H9 (cell line): ENCODE measurements around the gene AKT3. TPM values are rescaled to one million over a fixed set of nuclear protein-coding genes. Genes with fewer than 3 reads are reported as not detected.

Source experiments
- DNase-seq: peaks from one replicate; pipeline ENCODE4 v3.0.0-alpha.2; 2017
- H2AFZ ChIP-seq: one replicate; pipeline ENCODE4 v1.6.1; 2013; ENCODE audit warnings: mild to moderate bottlenecking, low read length, control low read depth, moderate library complexity
- H2AK5ac ChIP-seq: 2 replicates; pipeline ENCODE4 v1.6.1; 2013; ENCODE audit warnings: low read length, control low read depth, mixed read lengths; ENCODE audit not compliant: insufficient read length
- H2BK120ac ChIP-seq: one replicate; pipeline ENCODE4 v1.6.1; 2013; ENCODE audit warnings: low read depth, mild to moderate bottlenecking, low read length, control low read depth, inconsistent platforms; ENCODE audit not compliant: poor library complexity, severe bottlenecking
- H2BK12ac ChIP-seq: 2 replicates; pipeline ENCODE4 v1.6.1; 2013; ENCODE audit warnings: low read length, control low read depth, mixed read lengths, low read depth; ENCODE audit not compliant: insufficient read length
- H2BK15ac ChIP-seq: 2 replicates; pipeline ENCODE4 v1.6.1; 2013; ENCODE audit warnings: low read depth, low read length, control low read depth
- H2BK20ac ChIP-seq: one replicate; pipeline ENCODE4 v1.6.1; 2013; ENCODE audit warnings: low read depth, mild to moderate bottlenecking, low read length, control low read depth, inconsistent platforms; ENCODE audit not compliant: poor library complexity, severe bottlenecking
- H2BK5ac ChIP-seq: 2 replicates; pipeline ENCODE4 v1.6.1; 2013; ENCODE audit warnings: low read length, control low read depth, mixed read lengths; ENCODE audit not compliant: insufficient read length
- H3K14ac ChIP-seq: 2 replicates; pipeline ENCODE4 v1.6.1; 2013; ENCODE audit warnings: low read length, control low read depth; ENCODE audit not compliant: insufficient read depth
- H3K18ac ChIP-seq: 2 replicates; pipeline ENCODE4 v1.6.1; 2013; ENCODE audit warnings: low read depth, mild to moderate bottlenecking, mixed read lengths, low read length, control low read depth; ENCODE audit not compliant: insufficient read length
- H3K23ac ChIP-seq: 2 replicates; pipeline ENCODE4 v1.6.1; 2013; ENCODE audit warnings: low read length, control low read depth, mixed read lengths, low read depth; ENCODE audit not compliant: insufficient read length
- H3K23me2 ChIP-seq: 2 replicates; pipeline ENCODE4 v1.6.1; 2013; ENCODE audit warnings: low read depth, mild to moderate bottlenecking, mixed read lengths, low read length, control low read depth; ENCODE audit not compliant: insufficient read length, poor library complexity, severe bottlenecking
- H3K27ac ChIP-seq: 2 replicates; pipeline ENCODE4 v1.5.1; 2013; ENCODE audit warnings: low read length, control low read depth, mixed read lengths, low read depth; ENCODE audit not compliant: insufficient read length
- H3K27me3 ChIP-seq: 2 replicates; pipeline ENCODE4 v1.6.1; 2013; ENCODE audit warnings: low read length, control low read depth, inconsistent platforms; ENCODE audit not compliant: insufficient read depth
- H3K4ac ChIP-seq: 2 replicates; pipeline ENCODE4 v1.6.1; 2013; ENCODE audit warnings: low read depth, mild to moderate bottlenecking, control low read depth, inconsistent platforms, low read length, moderate library complexity
- H3K4me1 ChIP-seq: 2 replicates; pipeline ENCODE4 v1.6.1; 2013; ENCODE audit warnings: low read length, control low read depth, inconsistent platforms; ENCODE audit not compliant: insufficient read depth
- H3K4me2 ChIP-seq: 2 replicates; pipeline ENCODE4 v1.6.1; 2013; ENCODE audit warnings: low read length, control low read depth, mixed read lengths; ENCODE audit not compliant: insufficient read length, insufficient read depth
- H3K56ac ChIP-seq: 2 replicates; pipeline ENCODE4 v1.6.1; 2013; ENCODE audit warnings: low read depth, mild to moderate bottlenecking, mixed read lengths, low read length, control low read depth; ENCODE audit not compliant: insufficient read length
- H3K79me1 ChIP-seq: 2 replicates; pipeline ENCODE4 v1.6.1; 2013; ENCODE audit warnings: low read depth, mild to moderate bottlenecking, moderate library complexity, low read length, control low read depth, inconsistent platforms; ENCODE audit not compliant: insufficient read depth, poor library complexity, severe bottlenecking
- H3K79me2 ChIP-seq: 2 replicates; pipeline ENCODE4 v1.6.1; 2013; ENCODE audit warnings: low read length, control low read depth, inconsistent platforms; ENCODE audit not compliant: insufficient read depth
- H3K9ac ChIP-seq: 2 replicates; pipeline ENCODE4 v1.6.1; 2013; ENCODE audit warnings: low read length, control low read depth, mixed read lengths; ENCODE audit not compliant: insufficient read length; ENCODE audit errors: extremely low read depth
- H3K9me3 ChIP-seq: one replicate; pipeline ENCODE4 v1.6.1; 2013; ENCODE audit warnings: low read depth, low read length, inconsistent platforms; ENCODE audit not compliant: control insufficient read depth
- H3T11ph ChIP-seq: one replicate; pipeline ENCODE4 v1.6.1; 2013; ENCODE audit warnings: mild to moderate bottlenecking, low read length, control low read depth, inconsistent platforms
- H4K20me1 ChIP-seq: one replicate; pipeline ENCODE4 v1.6.1; 2013; ENCODE audit not compliant: control insufficient read depth, insufficient read length, insufficient read depth
- H4K5ac ChIP-seq: 2 replicates; pipeline ENCODE4 v1.6.1; 2013; ENCODE audit warnings: low read depth, mild to moderate bottlenecking, mixed read lengths, low read length, control low read depth; ENCODE audit not compliant: insufficient read length
- H4K8ac ChIP-seq: replicated peaks from 2 replicates; pipeline ENCODE4 v1.6.1; 2013; ENCODE audit warnings: low read length, control low read depth, mixed read lengths, low read depth; ENCODE audit not compliant: insufficient read length
- H4K91ac ChIP-seq: 2 replicates; pipeline ENCODE4 v1.6.1; 2013; ENCODE audit warnings: low read depth, mild to moderate bottlenecking, moderate library complexity, mixed read lengths, low read length, control low read depth; ENCODE audit not compliant: insufficient read length
- H3K27ac Mint-ChIP-seq, 3 experiments: 2 replicates in 2 of 3; 3 replicates in 1 of 3; pipeline ENCODE4 v1.8.0; 2020 to 2021; ENCODE audit warnings: mixed read lengths in 3 of 3, mild to moderate bottlenecking in 1 of 3, moderate library complexity in 1 of 3
- H3K27me3 Mint-ChIP-seq: 2 replicates; pipeline ENCODE4 v1.8.0; 2021; ENCODE audit warnings: low read depth, mild to moderate bottlenecking, moderate library complexity, mixed read lengths
- H3K36me3 Mint-ChIP-seq, 3 experiments: 2 replicates in 2 of 3; 3 replicates in 1 of 3; pipeline ENCODE4 v1.8.0; 2020 to 2021; ENCODE audit warnings: low read depth in 3 of 3, mixed read lengths in 3 of 3; ENCODE audit not compliant: insufficient read depth in 1 of 3
- H3K4me1 Mint-ChIP-seq, 2 experiments: 2 replicates each; pipeline ENCODE4 v1.8.0; 2020; ENCODE audit warnings: mixed read lengths in 2 of 2
- H3K4me3 Mint-ChIP-seq, 2 experiments: 2 replicates in 1 of 2; 3 replicates in 1 of 2; pipeline ENCODE4 v1.8.0; 2020 to 2021; ENCODE audit warnings: mild to moderate bottlenecking in 2 of 2, mixed read lengths in 2 of 2, moderate library complexity in 1 of 2
- H3K9me3 Mint-ChIP-seq, 2 experiments: 2 replicates in 1 of 2; 3 replicates in 1 of 2; pipeline ENCODE4 v1.8.0; 2020; ENCODE audit warnings: mild to moderate bottlenecking in 2 of 2, mixed read lengths in 2 of 2, moderate library complexity in 1 of 2
- WGBS: extraction: QIAGEN DNeasy Blood & Tissue Kit; methylation state at CpG from one replicate; pipeline ENCODE4 v1.1.7; 2013; ENCODE audit warnings: missing lambda C conversion rate, low lambda C conversion rate, mixed read lengths; ENCODE audit not compliant: insufficient read length; ENCODE audit errors: extremely low coverage; 5-methylcytosine and 5-hydroxymethylcytosine counted together
- total RNA-seq: library from RNA; stranded (reverse); gene quantifications from 2 replicates; pipeline ENCODE4 v1.2.1, GENCODE V29; 2021
- TF ChIP-seq, protein P1 (sequence below): fragments of 200-600 bp; sonication (generic); conservative IDR thresholded peaks from 3 replicates; pipeline ENCODE4 v1.8.0; 2021; ENCODE audit warnings: antibody characterized with exemption, mild to moderate bottlenecking

Gene AKT3
- total RNA-seq, 1 experiment from 2014 or later: 27.8 TPM

DNA sequence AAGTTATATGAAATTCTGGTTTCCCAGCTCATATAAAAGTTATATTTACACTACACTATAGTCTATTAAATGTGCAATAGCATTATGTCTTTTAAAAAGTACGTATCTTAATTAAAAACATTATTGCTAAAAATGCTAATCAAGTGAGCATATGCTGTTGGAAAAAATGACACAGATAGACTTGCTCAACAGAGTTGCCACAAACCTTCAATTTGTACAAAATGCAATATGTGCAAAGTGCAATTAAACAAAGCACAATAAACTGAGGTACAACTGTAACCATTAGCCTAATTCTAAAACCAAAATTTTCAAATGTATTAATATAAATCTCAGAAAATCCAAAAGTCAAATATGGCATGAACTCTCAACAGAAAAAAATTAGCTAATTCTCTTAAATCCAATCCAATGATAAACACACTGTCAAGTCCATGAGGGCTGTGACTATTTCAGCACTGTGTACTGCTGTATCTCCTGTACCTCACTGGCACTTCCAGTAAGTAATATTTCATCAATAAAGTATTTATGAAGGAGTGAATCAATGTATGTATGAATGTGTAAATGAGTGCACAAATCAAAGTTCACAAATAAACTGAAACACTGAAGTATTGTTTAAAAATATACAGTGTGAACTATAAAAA lies 116.3 kb downstream of the AKT3 start:
- Histone ChIP-seq H3K4me1 (peaks cover 13% of the 10 kb centered on the region; the same call in 1 of the 2 replicates), H4K20me1 (no peaks in the 10 kb centered on the region), H4K5ac (no peak overlapping the region), H3K79me1 (no peaks in the 10 kb centered on the region), H3K79me2 (no peaks in the 10 kb centered on the region), H3T11ph (no peak overlapping the region), H3K14ac (no peak overlapping the region), H3K4ac (no peak overlapping the region), H2BK20ac (no peak overlapping the region), H2BK120ac (no peak overlapping the region), H2AFZ (no peak overlapping the region), H3K23me2 (no peaks in the 10 kb centered on the region), H2BK15ac (no peak overlapping the region), H3K27ac (no peak overlapping the region), H2AK5ac (no peak overlapping the region), H2BK5ac (no peak overlapping the region), H3K23ac (no peak overlapping the region), H3K4me2 (no peak overlapping the region), H3K9ac (no peak overlapping the region), H2BK12ac (no peak overlapping the region), H3K9me3 (no peaks in the 10 kb centered on the region), H4K8ac (no peak overlapping the region), H3K56ac (no peak overlapping the region), H4K91ac (no peak overlapping the region), H3K18ac (no peak overlapping the region), H3K27me3 (no peaks in the 10 kb centered on the region)
- TF ChIP-seq, protein P1, sequence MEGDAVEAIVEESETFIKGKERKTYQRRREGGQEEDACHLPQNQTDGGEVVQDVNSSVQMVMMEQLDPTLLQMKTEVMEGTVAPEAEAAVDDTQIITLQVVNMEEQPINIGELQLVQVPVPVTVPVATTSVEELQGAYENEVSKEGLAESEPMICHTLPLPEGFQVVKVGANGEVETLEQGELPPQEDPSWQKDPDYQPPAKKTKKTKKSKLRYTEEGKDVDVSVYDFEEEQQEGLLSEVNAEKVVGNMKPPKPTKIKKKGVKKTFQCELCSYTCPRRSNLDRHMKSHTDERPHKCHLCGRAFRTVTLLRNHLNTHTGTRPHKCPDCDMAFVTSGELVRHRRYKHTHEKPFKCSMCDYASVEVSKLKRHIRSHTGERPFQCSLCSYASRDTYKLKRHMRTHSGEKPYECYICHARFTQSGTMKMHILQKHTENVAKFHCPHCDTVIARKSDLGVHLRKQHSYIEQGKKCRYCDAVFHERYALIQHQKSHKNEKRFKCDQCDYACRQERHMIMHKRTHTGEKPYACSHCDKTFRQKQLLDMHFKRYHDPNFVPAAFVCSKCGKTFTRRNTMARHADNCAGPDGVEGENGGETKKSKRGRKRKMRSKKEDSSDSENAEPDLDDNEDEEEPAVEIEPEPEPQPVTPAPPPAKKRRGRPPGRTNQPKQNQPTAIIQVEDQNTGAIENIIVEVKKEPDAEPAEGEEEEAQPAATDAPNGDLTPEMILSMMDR: no peak
- peaks cover 52 to 53% of the 10 kb centered on the region in 2 experiments for H3K4me1 Mint-ChIP-seq
- DNase-seq: no peak
- no peak overlapping the region for H3K4me3 Mint-ChIP-seq
- H3K36me3 Mint-ChIP-seq: peaks cover 0 to 4% (median 4%) of the 10 kb centered on the region in 3 experiments; a peak in 4 of 7 replicates
- WGBS: no CpG with 5 or more reads among the region's 1 CpG
- H3K9me3 Mint-ChIP-seq: no peaks in the 10 kb centered on the region
- H3K27me3 Mint-ChIP-seq: no peaks in the 10 kb centered on the region
- H3K27ac Mint-ChIP-seq: no peak overlapping the region
